Stimulated activated CD4-positive, alpha-beta T cell treated with anti-CD3 and anti-CD28 coated beads, TNF-alpha, amount 100 ng/mL, for 48 hours (primary cell): Measurements from ENCODE around the gene PIK3CB.
"Not testable (repeated sequence)": the region's sequence is repeated elsewhere in the genome, so short reads cannot be mapped to it uniquely, and the experiment has no call there.

Experiments used
- DNase-seq, 3 donors: peaks; one replicate each; pipeline ENCODE4 v3.0.0-alpha.2; 2020; ENCODE audit warnings: low read depth in 3 of 3

PIK3CB gene

DNA sequence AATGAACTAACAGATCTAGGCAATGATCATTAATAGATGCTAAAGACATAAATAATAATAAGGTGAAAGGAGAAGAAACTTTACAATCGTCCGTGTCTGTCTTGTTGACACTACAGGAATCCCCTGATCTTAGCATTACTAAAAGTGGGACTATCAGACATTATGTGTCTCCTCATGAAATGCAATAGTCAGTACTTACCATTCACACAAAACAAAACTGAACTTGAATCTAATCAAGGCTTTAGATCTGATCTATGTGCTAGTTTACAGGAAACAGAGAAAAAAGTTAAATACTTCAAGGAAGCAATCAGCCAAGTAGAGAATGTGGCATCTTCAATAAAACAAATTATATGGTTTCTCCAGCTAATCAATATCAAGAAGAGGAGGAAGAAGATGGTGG, 73.7 kb downstream of the PIK3CB start:
- DNase-seq = no peak

GRCh38 chr3:138748190-138748589, 86.5 kb downstream of the PIK3CB start:
- DNase-seq = no peak

- DNase-seq = no peak
These were observed 87.5 kb downstream of the PIK3CB start for GRCh38 chr3:138747225-138747624.

GRCh38 chr3:138740072-138740471, 94.7 kb downstream of the PIK3CB start:
- no peak for DNase-seq

- DNase-seq = no peak
These were observed 102.3 kb downstream of the PIK3CB start for GRCh38 chr3:138732456-138732855.

DNA sequence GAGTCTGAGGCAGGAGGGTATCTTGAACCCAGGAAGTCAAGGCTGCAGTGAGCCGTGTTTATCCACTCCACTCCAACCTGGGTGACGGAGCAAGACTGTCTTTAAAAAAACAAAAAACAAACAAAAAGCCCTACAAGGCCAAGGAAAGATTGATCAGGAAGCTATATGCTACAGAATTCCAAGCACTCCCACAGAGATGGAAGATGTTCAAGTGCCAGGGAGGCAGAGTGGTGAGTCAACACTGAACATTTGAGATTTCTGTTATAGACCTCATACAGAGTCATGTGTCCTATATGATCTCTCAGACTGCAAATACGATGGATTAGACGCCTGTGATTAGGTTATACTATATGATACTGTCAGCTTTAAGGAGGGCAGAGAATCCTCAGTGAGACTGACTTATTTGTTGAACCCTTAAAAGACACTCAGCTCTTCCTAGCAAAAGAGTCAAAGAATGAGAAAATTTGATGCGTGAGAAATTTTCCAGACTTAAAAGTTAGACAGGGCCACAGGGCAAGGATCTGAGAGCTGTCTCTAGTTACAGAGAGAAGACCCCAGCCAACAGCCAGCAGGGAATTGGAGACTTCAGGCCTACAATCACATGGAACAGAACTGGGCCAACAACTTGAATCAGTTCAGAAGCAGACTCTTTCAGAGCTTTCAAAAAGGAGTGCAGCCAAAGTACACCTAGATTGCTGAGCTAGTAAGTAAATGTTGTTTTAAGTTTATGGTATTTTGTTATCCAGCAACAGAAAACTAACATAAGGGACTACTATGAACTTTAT, 107.6 kb downstream of the PIK3CB start:
- no peak for DNase-seq

DNA sequence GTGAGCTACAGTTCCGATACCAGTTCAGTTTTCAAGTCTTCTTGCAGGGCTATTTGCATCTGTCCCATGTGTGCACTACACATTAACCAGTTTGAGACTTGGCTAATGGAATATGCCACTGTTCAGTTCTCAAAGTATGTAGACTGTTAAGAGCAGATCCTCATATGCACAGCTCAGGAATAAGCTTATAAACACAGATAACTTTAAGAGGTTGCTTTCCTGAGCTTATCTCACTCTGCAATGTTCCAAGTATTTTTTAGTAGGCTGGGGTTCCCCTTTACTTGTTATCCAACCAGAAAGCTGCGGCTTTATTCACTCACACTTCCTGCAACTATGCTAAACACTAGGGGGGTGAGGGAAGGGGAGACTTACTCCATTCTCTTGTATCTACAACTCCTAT, 108.7 kb downstream of the PIK3CB start:
- DNase-seq = not testable (repeated sequence)

- no peak for DNase-seq
These were observed 109.6 kb downstream of the PIK3CB start for GRCh38 chr3:138725116-138725515.

GRCh38 chr3:138724443-138724842, 110.3 kb downstream of the PIK3CB start:
- DNase-seq = no peak

GRCh38 chr3:138718849-138719248, 115.9 kb downstream of the PIK3CB start:
- no peak for DNase-seq

DNA sequence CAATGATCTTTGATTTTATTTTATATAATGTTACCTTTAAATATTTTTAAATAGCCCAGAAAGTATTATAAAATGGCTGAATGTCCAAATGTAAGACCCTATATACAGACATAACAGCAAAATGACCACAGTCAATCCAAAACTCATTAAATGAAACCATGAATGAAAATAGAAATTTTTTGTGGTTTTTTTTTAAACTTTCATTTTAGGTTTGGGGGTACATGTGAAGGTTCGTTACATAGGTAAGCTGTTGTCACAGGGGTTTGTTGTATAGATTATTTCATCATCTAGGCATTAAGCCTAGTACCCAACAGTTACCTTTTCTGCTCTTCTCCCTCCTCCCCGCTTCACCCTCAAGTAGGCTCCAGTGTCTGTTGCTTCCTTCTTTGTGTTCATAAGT, 117.4 kb downstream of the PIK3CB start:
- no peak for DNase-seq

DNA sequence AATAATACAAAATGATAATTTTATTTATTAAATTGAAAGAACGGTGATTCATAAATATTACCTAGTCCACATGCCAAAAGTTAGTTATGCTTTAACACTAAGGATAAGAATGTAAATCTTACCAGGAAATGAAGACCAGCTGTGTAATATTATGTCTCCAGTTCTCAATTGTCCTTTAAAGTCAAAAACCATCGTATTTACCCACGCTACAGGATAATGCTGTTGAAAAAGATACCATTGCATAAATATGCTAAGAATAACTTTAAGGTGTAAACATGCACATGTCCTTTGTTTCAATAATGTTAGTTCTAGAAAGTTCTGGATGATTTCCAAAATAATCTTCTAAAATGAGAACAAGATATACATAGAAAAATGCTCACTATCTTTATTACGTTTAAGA, 122.6 kb downstream of the PIK3CB start:
- DNase-seq = no peak

- no peak for DNase-seq
These were observed 129.1 kb downstream of the PIK3CB start for GRCh38 chr3:138705675-138706074.

- DNase-seq = no peak
These were observed 137.9 kb downstream of the PIK3CB start for GRCh38 chr3:138696666-138697370.

GRCh38 chr3:138694287-138695007, 140.3 kb downstream of the PIK3CB start:
- no peak for DNase-seq

DNA sequence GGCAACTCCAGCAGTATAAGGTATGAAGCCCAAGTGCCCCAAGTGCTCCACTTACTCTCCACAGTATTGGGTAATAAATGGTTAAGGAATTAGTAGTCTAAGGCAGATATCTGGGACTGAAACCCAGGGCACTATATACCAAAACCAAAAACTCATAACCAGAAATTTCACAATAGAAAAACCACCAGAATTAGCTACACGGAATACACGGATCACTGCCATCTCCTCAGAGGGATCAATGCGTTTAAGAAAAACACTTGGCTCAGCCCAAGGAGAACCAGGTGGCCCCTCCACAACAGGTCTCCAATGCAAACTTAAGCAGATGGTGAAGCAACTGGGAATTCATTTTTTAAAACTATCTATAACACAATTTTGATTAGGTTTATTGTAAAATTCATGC, 142.6 kb downstream of the PIK3CB start:
- DNase-seq = no peak

DNA sequence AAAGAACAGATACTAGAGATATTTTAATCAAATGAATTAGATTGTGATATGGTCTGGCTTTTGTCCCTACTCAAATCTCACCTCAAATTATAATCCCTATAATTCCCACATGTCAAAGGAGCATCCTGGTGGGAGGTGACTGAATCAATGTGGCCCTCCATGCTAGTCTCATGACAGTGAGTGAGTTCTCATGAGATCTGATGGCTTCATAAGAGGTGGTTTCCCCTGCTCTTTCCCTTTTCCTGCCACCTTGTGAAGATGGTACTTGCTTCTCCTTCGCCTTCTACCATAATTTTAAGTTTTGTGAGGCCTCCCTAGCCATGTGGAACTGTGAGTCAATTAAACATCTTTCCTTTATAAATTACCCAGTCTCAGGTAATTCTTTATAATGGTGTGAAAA, 143.4 kb downstream of the PIK3CB start:
- DNase-seq = no peak

- DNase-seq = no peak
These were observed 144.7 kb downstream of the PIK3CB start for GRCh38 chr3:138690036-138690435.

- no peak for DNase-seq
These were observed 145.8 kb downstream of the PIK3CB start for GRCh38 chr3:138688871-138689299.

DNA sequence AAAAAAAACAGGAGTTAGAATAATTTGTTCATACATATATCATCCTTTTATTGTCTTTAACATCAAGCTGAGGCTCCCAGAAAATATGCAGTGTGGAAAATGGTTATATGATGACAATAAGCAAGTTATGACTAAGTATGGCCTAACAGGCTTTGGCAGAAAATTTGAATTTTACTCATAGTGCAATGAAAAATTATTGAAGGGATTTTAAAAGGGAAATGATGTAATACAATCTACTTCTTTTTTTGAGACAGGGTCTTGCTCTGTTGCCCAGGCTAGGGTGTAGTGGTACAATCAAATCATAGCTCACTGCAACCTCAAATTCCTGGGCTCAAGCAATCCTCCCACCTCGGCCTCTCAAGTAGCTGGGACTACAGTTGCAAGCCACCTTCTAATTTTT, 147.5 kb downstream of the PIK3CB start:
- no peak for DNase-seq

GRCh38 chr3:138686771-138687221, 147.9 kb downstream of the PIK3CB start:
- DNase-seq = no peak

GRCh38 chr3:138684396-138684795, 150.3 kb downstream of the PIK3CB start:
- DNase-seq = no peak

DNA sequence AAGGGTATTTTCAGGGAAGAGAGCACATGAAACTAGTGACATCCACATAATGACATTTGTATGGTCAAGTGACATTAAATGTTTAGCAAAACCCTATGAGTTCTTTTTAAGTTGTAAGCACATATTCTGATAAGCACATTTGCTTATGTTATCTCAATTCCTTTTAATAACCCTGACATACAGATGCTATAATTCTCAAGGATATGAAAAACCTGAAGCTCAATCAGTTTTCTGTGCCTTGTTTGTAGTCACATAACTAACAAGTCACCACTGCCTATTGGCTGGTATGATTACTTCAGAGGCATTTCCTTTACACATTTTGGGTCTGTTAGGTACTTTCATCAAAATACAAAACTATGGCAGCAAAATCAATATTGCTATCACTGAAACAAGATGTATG, 152.1 kb downstream of the PIK3CB start:
- no peak for DNase-seq
